Measurements from ENCODE around the gene ZNF341. TPM values are rescaled to one million over a fixed set of nuclear protein-coding genes. Genes with fewer than 3 reads are reported as not detected.

ZNF341 gene
- polyA plus RNA-seq, 1 donor (not counting 4 experiments of a cell fraction or from before 2014, with no cell fraction given) = 1.7 TPM

DNA sequence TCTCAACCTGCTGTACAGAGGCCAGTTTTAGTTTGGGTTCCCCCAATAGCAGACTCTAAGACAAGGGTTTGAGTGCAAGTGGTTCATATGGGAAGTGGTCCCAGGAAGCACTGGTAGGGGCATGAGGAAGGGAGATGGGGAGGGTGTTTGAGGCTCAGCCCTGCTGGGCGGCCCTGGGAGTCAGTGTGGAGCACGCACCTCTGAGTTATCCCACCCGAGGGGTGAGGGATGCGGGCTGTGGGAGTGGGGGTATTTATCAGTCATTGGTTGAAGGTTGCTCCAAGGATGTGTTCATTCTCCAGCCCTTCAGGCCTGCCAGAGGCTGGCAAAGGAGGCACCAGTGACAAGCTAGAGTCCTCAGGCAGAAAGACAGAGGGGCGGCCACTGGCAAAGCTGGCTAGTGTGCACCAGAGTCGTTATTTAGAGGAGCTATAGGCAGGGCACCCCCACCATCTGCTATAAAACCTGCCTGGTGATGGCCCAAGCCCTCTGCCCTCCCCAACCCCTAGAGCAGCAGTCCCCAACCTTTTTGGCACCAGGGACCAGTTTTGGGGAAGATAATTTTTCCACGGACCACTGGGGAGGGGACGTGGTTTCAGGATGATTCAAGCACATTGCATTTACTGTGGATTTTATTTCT is 28.2 kb upstream of the ZNF341 start:
- Histone ChIP-seq H3K36me3 (ENCODE audit: control insufficient read depth in 2 of 2, extremely low read depth in 1 of 2, insufficient read depth in 2 of 2, low read length in 2 of 2) (peaks cover 0 to 5% of the 10 kb centered on the region in 2 experiments), H3K9ac (ENCODE audit: control insufficient read depth, extremely low read depth, insufficient read depth, low read length) (no peak overlapping the region), H3K4me2 (ENCODE audit: control insufficient read depth, extremely low read depth, insufficient read depth, low read depth, low read length) (no peak overlapping the region), H3K9me1 (ENCODE audit: control insufficient read depth, extremely low read depth, insufficient read depth, low read length) (no peaks in the 10 kb centered on the region), H3K9me3 (ENCODE audit: control insufficient read depth, low read depth, low read length) (no peaks in the 10 kb centered on the region), H3K4me1 (ENCODE audit: control insufficient read depth, extremely low read depth, insufficient read depth, low read length) (no peaks in the 10 kb centered on the region), H2AFZ (ENCODE audit: control insufficient read depth, low read length) (no peak overlapping the region), H3K27me3 (ENCODE audit: control insufficient read depth, extremely low read depth, insufficient read depth, low read length) (no peaks in the 10 kb centered on the region), H4K20me1 (ENCODE audit: control insufficient read depth, extremely low read depth, insufficient read depth, low read length) (no peaks in the 10 kb centered on the region), H3K4me3 (ENCODE audit: control insufficient read depth in 2 of 3, extremely low read depth in 1 of 3, insufficient read depth in 2 of 3, low read depth in 1 of 3, low read length in 3 of 3) (no peak overlapping the region), H3K27ac (ENCODE audit: control insufficient read depth, insufficient read depth, low read length) (no peak overlapping the region), H3K79me2 (ENCODE audit: control insufficient read depth, insufficient read depth, low read length) (no peaks in the 10 kb centered on the region)
- dilution Hi-C loops (cut with MboI; ENCODE audit: extremely low pct_ligation_motif_present, low sequenced_read_pairs) = no loop called here
- no peak for FAIRE-seq
- TF ChIP-seq, protein P1, sequence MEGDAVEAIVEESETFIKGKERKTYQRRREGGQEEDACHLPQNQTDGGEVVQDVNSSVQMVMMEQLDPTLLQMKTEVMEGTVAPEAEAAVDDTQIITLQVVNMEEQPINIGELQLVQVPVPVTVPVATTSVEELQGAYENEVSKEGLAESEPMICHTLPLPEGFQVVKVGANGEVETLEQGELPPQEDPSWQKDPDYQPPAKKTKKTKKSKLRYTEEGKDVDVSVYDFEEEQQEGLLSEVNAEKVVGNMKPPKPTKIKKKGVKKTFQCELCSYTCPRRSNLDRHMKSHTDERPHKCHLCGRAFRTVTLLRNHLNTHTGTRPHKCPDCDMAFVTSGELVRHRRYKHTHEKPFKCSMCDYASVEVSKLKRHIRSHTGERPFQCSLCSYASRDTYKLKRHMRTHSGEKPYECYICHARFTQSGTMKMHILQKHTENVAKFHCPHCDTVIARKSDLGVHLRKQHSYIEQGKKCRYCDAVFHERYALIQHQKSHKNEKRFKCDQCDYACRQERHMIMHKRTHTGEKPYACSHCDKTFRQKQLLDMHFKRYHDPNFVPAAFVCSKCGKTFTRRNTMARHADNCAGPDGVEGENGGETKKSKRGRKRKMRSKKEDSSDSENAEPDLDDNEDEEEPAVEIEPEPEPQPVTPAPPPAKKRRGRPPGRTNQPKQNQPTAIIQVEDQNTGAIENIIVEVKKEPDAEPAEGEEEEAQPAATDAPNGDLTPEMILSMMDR (optimal IDR thresholded peaks at IDR 0.05 in 1 of 3, IDR thresholded peaks at IDR 0.05 in 1 of 3, conservative IDR thresholded peaks at IDR 0.05 in 1 of 3; ENCODE audit: extremely low read depth in 1 of 3, insufficient read depth in 2 of 3, low read length in 3 of 3) = no peak
- no peak for TF ChIP-seq EZH2 (IDR thresholded peaks at IDR 0.05; ENCODE audit: low read length)
- DNase-seq (ENCODE audit: low read depth, low spot score) = no peak

GRCh38 chr20:33704197-33704924 is 27.4 kb upstream of the ZNF341 start:
- dilution Hi-C loops (cut with MboI; ENCODE audit: extremely low pct_ligation_motif_present, low sequenced_read_pairs) = no loop called here
- no peak for TF ChIP-seq EZH2 (IDR thresholded peaks at IDR 0.05; ENCODE audit: low read length)
- TF ChIP-seq, protein P1 (optimal IDR thresholded peaks at IDR 0.05 in 1 of 3, IDR thresholded peaks at IDR 0.05 in 1 of 3, conservative IDR thresholded peaks at IDR 0.05 in 1 of 3; ENCODE audit: extremely low read depth in 1 of 3, insufficient read depth in 2 of 3, low read length in 3 of 3) = no peak
- H3K9me3 ChIP-seq (ENCODE audit: control insufficient read depth, low read depth, low read length) = no peaks in the 10 kb centered on the region
- no peak overlapping the region for H3K27ac ChIP-seq (ENCODE audit: control insufficient read depth, insufficient read depth, low read length)
- no peaks in the 10 kb centered on the region for H4K20me1 ChIP-seq (ENCODE audit: control insufficient read depth, extremely low read depth, insufficient read depth, low read length)
- no peak overlapping the region for H3K4me3 ChIP-seq (ENCODE audit: control insufficient read depth in 2 of 3, extremely low read depth in 1 of 3, insufficient read depth in 2 of 3, low read depth in 1 of 3, low read length in 3 of 3)
- H3K79me2 ChIP-seq (ENCODE audit: control insufficient read depth, insufficient read depth, low read length) = no peaks in the 10 kb centered on the region
- H3K27me3 ChIP-seq (ENCODE audit: control insufficient read depth, extremely low read depth, insufficient read depth, low read length) = no peaks in the 10 kb centered on the region
- peaks cover 0 to 5% of the 10 kb centered on the region in 2 experiments for H3K36me3 ChIP-seq (ENCODE audit: control insufficient read depth in 2 of 2, extremely low read depth in 1 of 2, insufficient read depth in 2 of 2, low read length in 2 of 2)
- FAIRE-seq (no peak), DNase-seq (ENCODE audit: low read depth, low spot score) (no peak)
- H3K9me1 ChIP-seq (ENCODE audit: control insufficient read depth, extremely low read depth, insufficient read depth, low read length) = no peaks in the 10 kb centered on the region
- no peak overlapping the region for H3K4me2 ChIP-seq (ENCODE audit: control insufficient read depth, extremely low read depth, insufficient read depth, low read depth, low read length)
- H3K9ac ChIP-seq (ENCODE audit: control insufficient read depth, extremely low read depth, insufficient read depth, low read length) = no peak overlapping the region
- no peak overlapping the region for H2AFZ ChIP-seq (ENCODE audit: control insufficient read depth, low read length)
- H3K4me1 ChIP-seq (ENCODE audit: control insufficient read depth, extremely low read depth, insufficient read depth, low read length) = no peaks in the 10 kb centered on the region

Measured in keratinocyte (primary cell).